Upper lobe of left lung (tissue), 6 donors: ENCODE measurements around the gene IDI2. TPM values are rescaled to one million over a fixed set of nuclear protein-coding genes. Genes with fewer than 3 reads are reported as not detected.

Experiments
- ATAC-seq, 2 donors: fragments of 200-7000 bp; cut with Tn5 transposase; one replicate each; pipeline ENCODE4 v1.9.1; 2022; ENCODE audit warnings: mild to moderate bottlenecking in 2 of 2, moderate library complexity in 2 of 2; ENCODE audit not compliant: low FRiP score in 2 of 2
- DNase-seq, 2 donors: peaks; one replicate each; pipeline ENCODE4 v3.0.0-alpha.2; 2019 to 2020
- H3K27ac ChIP-seq, 4 donors: fragments of 200-600 bp; sonication (generic); one replicate each; pipeline ENCODE4 v1.5.1; 2016 to 2019
- H3K27me3 ChIP-seq, 4 donors: fragments of 200-600 bp; sonication (generic); one replicate each; pipeline ENCODE4 v1.5.1; 2017 to 2019
- H3K36me3 ChIP-seq, 4 donors: fragments of 200-600 bp; sonication (generic); one replicate each; pipeline ENCODE4 v1.5.1; 2016 to 2019
- H3K4me1 ChIP-seq, 4 donors: fragments of 200-600 bp; sonication (generic); one replicate each; pipeline ENCODE4 v1.5.1; 2018 to 2019
- H3K4me3 ChIP-seq, 4 donors: fragments of 200-600 bp; sonication (generic); one replicate each; pipeline ENCODE4 v1.5.1; 2017 to 2019; ENCODE audit warnings: mild to moderate bottlenecking in 2 of 4, moderate library complexity in 1 of 4
- H3K9me3 ChIP-seq, 4 donors: fragments of 200-600 bp; sonication (generic); one replicate each; pipeline ENCODE4 v1.5.1; 2018 to 2019
- EP300 ChIP-seq, 4 donors: sonication (generic); formaldehyde crosslinking; IDR thresholded peaks; one replicate each; pipeline ENCODE4 v1.5.1; 2017; ENCODE audit warnings: antibody characterized with exemption in 4 of 4, control low read depth in 2 of 4
- POLR2A ChIP-seq, 4 donors: fragments of 450-650 bp; IDR thresholded peaks; one replicate each; pipeline ENCODE4 v1.5.1; 2016 to 2017; ENCODE audit warnings: antibody characterized with exemption in 4 of 4, mild to moderate bottlenecking in 2 of 4
- POLR2AphosphoS5 ChIP-seq, 2 donors: sonication (generic); formaldehyde crosslinking; IDR thresholded peaks; one replicate each; pipeline ENCODE4 v1.5.1; 2017; ENCODE audit warnings: antibody characterized with exemption in 2 of 2
- WGBS, 2 donors: methylation state at CpG; one replicate each; pipeline ENCODE4 v1.1.5; 2017 to 2018; 5-methylcytosine and 5-hydroxymethylcytosine counted together
- total RNA-seq, 6 donors: library from RNA; depleted of rRNA in 4 of 6; stranded (reverse); fragments of >200 nt in 4 of 6; gene quantifications; one replicate each; pipeline versions ENCODE4 v1.1.0 to v1.2.1, GENCODE V29; 2016 to 2021
- TF ChIP-seq, protein P1 (sequence below), 6 experiments: fragments of 450-650 bp in 4 of 6; fragments of 200-600 bp in 2 of 6; sonication (generic) in 2 of 6; IDR thresholded peaks; one replicate each; pipeline ENCODE4 v1.5.1; 2016 to 2019; ENCODE audit warnings: antibody characterized with exemption in 6 of 6
- donor health status: DM: no; HTN: no; CAD: no; lungs with moderate emphysema.
- donor health status: DM: no; HTN: yes; CAD: no; lungs with severe emphysema.

Gene IDI2
- total RNA-seq, 6 donors from 2014 or later, result not detected

DNA sequence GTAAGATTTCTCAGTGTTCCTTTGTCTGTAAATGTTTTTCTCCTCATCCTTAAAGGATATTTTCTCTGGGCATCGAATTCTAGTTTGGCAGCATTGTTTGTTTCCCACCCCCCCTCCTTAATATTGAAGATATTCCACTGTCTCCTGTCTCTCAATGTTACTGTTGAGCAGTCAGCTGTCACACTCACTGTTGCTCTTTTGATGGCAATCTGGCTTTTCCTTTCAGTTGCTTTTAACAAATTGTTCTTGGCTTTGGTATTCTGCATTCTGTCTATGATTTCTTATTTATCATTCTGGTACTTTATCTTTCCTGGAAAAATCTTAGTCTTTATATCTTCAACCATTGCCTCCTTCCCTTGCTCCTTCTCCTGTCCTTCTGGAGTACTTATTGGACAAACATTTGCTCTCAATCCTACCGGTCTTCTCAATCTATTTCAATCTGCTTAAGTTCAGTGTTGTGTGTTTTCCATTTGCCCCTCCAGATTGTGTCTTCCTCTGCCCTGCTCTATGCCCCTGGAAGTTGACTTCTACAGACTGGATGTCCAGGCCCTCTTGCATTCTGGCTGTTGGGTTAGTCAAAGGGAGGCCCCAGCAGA is 46.7 kb downstream of the IDI2 start:
- H3K27ac ChIP-seq, result no peak overlapping the region
- 88 to 100% methylated on average over 2 of the region's 2 CpGs for WGBS, 2 donors
- TF ChIP-seq, protein P1, sequence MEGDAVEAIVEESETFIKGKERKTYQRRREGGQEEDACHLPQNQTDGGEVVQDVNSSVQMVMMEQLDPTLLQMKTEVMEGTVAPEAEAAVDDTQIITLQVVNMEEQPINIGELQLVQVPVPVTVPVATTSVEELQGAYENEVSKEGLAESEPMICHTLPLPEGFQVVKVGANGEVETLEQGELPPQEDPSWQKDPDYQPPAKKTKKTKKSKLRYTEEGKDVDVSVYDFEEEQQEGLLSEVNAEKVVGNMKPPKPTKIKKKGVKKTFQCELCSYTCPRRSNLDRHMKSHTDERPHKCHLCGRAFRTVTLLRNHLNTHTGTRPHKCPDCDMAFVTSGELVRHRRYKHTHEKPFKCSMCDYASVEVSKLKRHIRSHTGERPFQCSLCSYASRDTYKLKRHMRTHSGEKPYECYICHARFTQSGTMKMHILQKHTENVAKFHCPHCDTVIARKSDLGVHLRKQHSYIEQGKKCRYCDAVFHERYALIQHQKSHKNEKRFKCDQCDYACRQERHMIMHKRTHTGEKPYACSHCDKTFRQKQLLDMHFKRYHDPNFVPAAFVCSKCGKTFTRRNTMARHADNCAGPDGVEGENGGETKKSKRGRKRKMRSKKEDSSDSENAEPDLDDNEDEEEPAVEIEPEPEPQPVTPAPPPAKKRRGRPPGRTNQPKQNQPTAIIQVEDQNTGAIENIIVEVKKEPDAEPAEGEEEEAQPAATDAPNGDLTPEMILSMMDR (IDR thresholded peaks at IDR 0.05), result no peak
- TF ChIP-seq POLR2AphosphoS5 (IDR thresholded peaks at IDR 0.05) (no peak), EP300 (IDR thresholded peaks at IDR 0.05) (no peak), POLR2A (IDR thresholded peaks at IDR 0.05) (no peak)

DNA sequence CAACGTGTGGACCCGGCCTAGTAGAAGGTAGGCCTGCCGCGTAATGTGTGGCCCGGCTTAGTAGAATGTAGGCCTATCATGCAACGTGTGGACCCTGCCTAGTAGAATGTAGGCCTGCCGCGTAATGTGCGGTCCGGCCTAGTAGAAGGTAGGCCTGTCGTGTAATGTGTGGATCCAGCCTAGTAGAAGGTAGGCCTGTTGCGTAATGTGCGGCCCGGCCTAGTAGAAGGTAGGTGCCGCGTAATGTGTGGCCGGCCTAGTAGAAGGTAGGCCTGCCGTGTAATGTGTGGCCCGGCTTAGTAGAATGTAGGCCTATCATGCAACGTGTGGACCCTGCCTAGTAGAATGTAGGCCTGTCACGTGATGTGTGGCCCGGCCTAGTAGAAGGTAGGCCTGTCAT is 49.3 kb downstream of the IDI2 start:
- 90 to 94% methylated on average over 22 of the region's 22 CpGs for WGBS, 2 donors
- Histone ChIP-seq H3K27me3 (no peaks in the 10 kb centered on the region), H3K36me3 (no peaks in the 10 kb centered on the region), H3K27ac (no peak overlapping the region), H3K4me1 (peaks cover 2 to 37% (median 22%) of the 10 kb centered on the region in 4 donors), H3K4me3 (no peak overlapping the region), H3K9me3 (peaks cover 4 to 22% (median 21%) of the 10 kb centered on the region in 4 donors)
- TF ChIP-seq EP300 (IDR thresholded peaks at IDR 0.05) (no peak), POLR2AphosphoS5 (IDR thresholded peaks at IDR 0.05) (no peak), POLR2A (IDR thresholded peaks at IDR 0.05) (no peak)
- TF ChIP-seq, protein P1 (IDR thresholded peaks at IDR 0.05), result no peak
- ATAC-seq (no peak), DNase-seq (no peak)

More for the DNA sequence above, 46.7 kb downstream of the IDI2 start:
- ATAC-seq (no peak), DNase-seq (no peak)
- H3K27me3 ChIP-seq, result no peaks in the 10 kb centered on the region
- H3K4me1 ChIP-seq, result peaks cover 0 to 16% (median 6%) of the 10 kb centered on the region in 4 donors
- H3K4me3 ChIP-seq, result no peak overlapping the region
- no peaks in the 10 kb centered on the region for H3K36me3 ChIP-seq
- H3K9me3 ChIP-seq, result peaks cover 4 to 22% (median 21%) of the 10 kb centered on the region in 4 donors

DNA sequence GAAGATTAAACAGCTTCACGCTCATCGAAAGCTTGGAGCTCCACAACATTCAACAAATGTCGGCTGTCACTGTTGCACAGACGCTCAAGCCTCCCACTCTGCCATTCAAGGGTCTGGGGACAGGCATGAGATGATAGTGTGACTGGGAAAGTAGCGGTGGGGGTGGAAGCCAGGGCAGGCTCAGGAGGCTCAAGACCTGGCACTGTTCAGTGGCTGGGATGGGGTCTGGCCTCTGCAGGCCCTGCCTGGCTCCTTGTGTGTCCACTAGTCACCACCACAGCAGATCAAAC is 50.9 kb downstream of the IDI2 start:
- Histone ChIP-seq H3K36me3 (no peaks in the 10 kb centered on the region), H3K27ac (peak overlapping the region; percentile 45 to 86 (median 71)), H3K4me1 (peaks cover 13 to 45% (median 35%) of the 10 kb centered on the region in 4 donors), H3K27me3 (no peaks in the 10 kb centered on the region), H3K9me3 (peaks cover 0 to 11% (median 9%) of the 10 kb centered on the region in 4 donors), H3K4me3 (no peak overlapping the region)
- WGBS, 2 donors, result 59 to 79% methylated on average over 5 of the region's 5 CpGs
- ATAC-seq (peak in 1 of 2 donors; percentile 1), DNase-seq (no peak)
- TF ChIP-seq, protein P1 (IDR thresholded peaks at IDR 0.05), result no peak
- TF ChIP-seq POLR2AphosphoS5 (IDR thresholded peaks at IDR 0.05), result no peak
- TF ChIP-seq POLR2A (IDR thresholded peaks at IDR 0.05), result no peak
- no peak for TF ChIP-seq EP300 (IDR thresholded peaks at IDR 0.05)

DNA sequence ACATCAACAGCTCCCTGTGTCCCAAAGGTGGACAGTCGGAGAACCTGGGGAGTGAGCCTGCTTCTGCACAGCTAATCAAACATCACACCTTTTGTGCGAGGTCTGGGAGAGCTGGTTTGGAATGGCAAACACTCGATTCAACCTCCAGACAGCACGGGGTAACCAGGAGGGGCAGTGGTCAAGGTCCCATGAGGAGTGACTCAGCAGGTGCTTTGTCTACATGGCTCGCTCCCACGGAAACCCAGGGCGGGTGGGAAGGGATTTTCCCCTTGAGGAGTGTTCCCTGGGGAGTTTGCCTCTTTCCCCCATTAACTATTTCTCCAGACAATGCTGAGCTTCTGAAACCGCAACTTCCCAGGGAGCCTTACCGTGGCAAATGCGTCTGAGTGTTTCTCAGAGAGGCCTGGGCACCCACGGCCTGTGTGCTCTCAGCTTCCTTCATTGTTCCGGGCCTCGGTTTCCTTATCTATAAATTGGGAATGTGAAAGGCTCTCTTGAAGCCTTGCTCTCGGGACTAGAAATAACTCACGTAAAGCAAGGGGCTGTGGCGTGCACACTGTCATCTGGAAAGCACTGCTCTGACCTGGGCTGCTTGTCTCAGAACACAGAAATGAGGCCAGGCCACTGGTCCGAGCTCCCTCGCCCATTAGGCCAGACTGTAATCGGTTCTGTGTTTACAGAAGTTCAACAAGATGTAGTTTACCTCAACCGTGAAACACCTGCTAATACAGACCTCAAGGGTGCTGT is 51.4 kb downstream of the IDI2 start:
- peaks cover 0 to 8% (median 7%) of the 10 kb centered on the region in 4 donors for H3K9me3 ChIP-seq
- TF ChIP-seq POLR2AphosphoS5 (IDR thresholded peaks at IDR 0.05), result peak; percentile 24 to 69
- TF ChIP-seq EP300 (IDR thresholded peaks at IDR 0.05), result peak in 1 of 4 donors; percentile 86
- TF ChIP-seq POLR2A (IDR thresholded peaks at IDR 0.05), result no peak
- WGBS, 2 donors, result 67 to 80% methylated on average over 11 to 20 of the region's 20 CpGs
- H3K27me3 ChIP-seq, result no peaks in the 10 kb centered on the region
- peak; percentile 34 to 78 for ATAC-seq
- H3K36me3 ChIP-seq, result no peaks in the 10 kb centered on the region
- peak in 1 of 2 donors; percentile 87 for DNase-seq
- H3K27ac ChIP-seq, result peak overlapping the region; percentile 45 to 86 (median 71)
- no peak overlapping the region for H3K4me3 ChIP-seq
- H3K4me1 ChIP-seq, result peaks cover 13 to 50% (median 37%) of the 10 kb centered on the region in 4 donors

DNA sequence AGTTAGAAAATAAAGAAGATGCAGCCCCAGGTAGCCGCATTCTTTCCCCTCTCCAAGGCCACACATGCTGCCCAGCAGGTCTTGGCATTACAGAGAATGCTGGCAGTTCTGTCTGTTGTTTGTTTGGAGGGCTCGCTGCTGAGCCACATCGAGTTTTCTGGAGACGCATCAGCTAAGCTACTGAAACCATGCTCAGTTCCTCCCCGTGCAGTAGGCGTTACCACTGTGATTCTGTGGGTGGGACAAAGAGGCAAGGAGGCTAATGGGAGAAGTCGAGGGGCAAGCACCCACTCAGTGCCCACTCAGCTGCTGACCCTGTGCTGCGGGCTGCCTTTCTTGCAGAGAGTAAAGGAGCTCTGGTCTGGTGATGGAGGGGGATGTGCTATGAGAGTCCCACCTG is 52.9 kb downstream of the IDI2 start:
- WGBS, 2 donors, result 78 to 85% methylated on average over 7 to 8 of the region's 8 CpGs
- no peak for ATAC-seq
- H3K36me3 ChIP-seq, result no peaks in the 10 kb centered on the region
- no peak for DNase-seq
- H3K4me1 ChIP-seq, result peaks cover 13 to 58% (median 42%) of the 10 kb centered on the region in 4 donors
- no peak overlapping the region for H3K4me3 ChIP-seq
- no peaks in the 10 kb centered on the region for H3K9me3 ChIP-seq
- no peaks in the 10 kb centered on the region for H3K27me3 ChIP-seq
- H3K27ac ChIP-seq, result peak overlapping the region in 3 of 4 donors; percentile 74 to 86 (median 74)
- no peak for TF ChIP-seq POLR2AphosphoS5 (IDR thresholded peaks at IDR 0.05)
- TF ChIP-seq POLR2A (IDR thresholded peaks at IDR 0.05), result no peak
- no peak for TF ChIP-seq EP300 (IDR thresholded peaks at IDR 0.05)
- TF ChIP-seq, protein P1 (IDR thresholded peaks at IDR 0.05), result no peak
